ENCODE measurements around the gene LIMK1.

- TF ChIP-seq CTCF (IDR thresholded peaks at IDR 0.05; ENCODE audit: low read length) (no peak), EZH2 (IDR thresholded peaks at IDR 0.05; ENCODE audit: borderline replicate concordance, low read length) (no peak)
These were observed 50.6 kb downstream of the LIMK1 start for GRCh38 chr7:74134117-74134620.
